Tibial artery (tissue), 4 donors: ENCODE data around the gene TBXT.

ENCODE experiments used
- DNase-seq, 2 donors: peaks; one replicate each; pipeline ENCODE4 v3.0.0-alpha.2; 2019
- H3K27ac ChIP-seq, 2 donors: fragments of 200-600 bp; sonication (generic) in 1 of 2; 1 replicate in 1 of 2; 2 replicates in 1 of 2; pipeline ENCODE4 v1.5.1; 2018 to 2019; ENCODE audit warnings: mild to moderate bottlenecking in 1 of 2
- H3K27me3 ChIP-seq, 2 donors: fragments of 200-600 bp; sonication (generic) in 1 of 2; one replicate each; pipeline versions ENCODE4 v1.5.1 to v1.6.0; 2016 to 2019
- H3K36me3 ChIP-seq, 3 donors: fragments of 200-600 bp; sonication (generic) in 2 of 3; one replicate each; pipeline ENCODE4 v1.5.1; 2016 to 2019; ENCODE audit warnings: mild to moderate bottlenecking in 2 of 3
- H3K4me1 ChIP-seq, 4 donors: fragments of 200-600 bp; sonication (generic) in 2 of 4; 1 replicate in 3 of 4; 2 replicates in 1 of 4; pipeline ENCODE4 v1.5.1; 2016 to 2019
- H3K4me3 ChIP-seq, 2 donors: fragments of 200-600 bp; sonication (generic) in 1 of 2; 1 replicate in 1 of 2; 2 replicates in 1 of 2; pipeline ENCODE4 v1.5.1; 2018 to 2019; ENCODE audit warnings: mild to moderate bottlenecking in 2 of 2
- H3K9me3 ChIP-seq, 3 donors: fragments of 200-600 bp; sonication (generic) in 1 of 3; one replicate each; pipeline ENCODE4 v1.5.1; 2016 to 2019
- intact Hi-C: fragments of 100-400 bp; cut with DNase I; formaldehyde crosslinking; loops from one replicate; pipeline ENCODE4 v1.15.0; 2023; ENCODE audit warnings: low total_unique reads
- TF ChIP-seq, protein P1 (sequence below), 2 experiments: fragments of 200-600 bp in 1 of 2; fragments of 450-650 bp in 1 of 2; IDR thresholded peaks; one replicate each; pipeline ENCODE4 v1.5.1; 2017 to 2019; ENCODE audit warnings: antibody characterized with exemption in 2 of 2, mild to moderate bottlenecking in 1 of 2, moderate library complexity in 1 of 2

TBXT gene

DNA sequence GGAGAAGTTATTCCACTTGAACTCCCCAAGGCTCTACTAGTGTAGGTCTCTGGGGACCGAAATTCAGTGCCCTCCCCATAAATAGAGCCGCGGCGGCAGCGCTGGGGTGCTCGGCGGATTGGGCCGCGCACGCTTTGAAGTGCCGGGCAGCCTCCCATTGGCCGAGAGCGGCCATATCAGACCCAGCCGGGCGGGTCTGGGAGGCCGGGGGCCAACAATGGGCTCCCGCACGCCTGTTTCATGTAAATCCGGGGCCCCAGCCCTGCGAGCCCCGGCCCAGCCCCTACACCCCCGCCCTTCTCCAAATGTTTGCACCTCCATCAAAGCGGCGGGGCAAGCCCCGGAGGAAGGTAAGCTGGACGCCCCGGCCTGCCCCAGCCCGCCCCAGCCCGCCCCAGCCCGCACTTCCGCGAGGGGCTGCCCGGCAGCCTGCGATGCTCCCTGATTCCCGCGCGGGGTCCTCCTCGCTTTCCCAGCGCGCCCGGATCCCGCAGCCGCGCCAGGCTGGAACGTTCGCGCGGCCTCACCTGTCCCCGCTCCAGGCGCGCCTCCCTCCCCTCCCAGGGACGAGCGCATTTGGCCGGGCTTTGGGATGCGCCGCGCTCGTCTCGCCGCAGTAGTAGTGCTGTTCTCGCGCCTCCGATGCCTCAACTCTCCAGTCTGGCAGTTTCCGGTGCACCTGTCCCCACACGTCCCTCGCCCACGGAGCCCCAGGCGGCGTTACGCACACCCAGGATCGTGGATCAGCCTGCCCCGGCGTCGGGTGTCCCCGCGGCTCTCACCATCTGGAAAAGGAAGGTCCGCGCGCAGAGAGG, at the start of gene TBXT:
TSS of gene TBXT (minus strand) at position 51 of the 815 bp plus-strand sequence. CDS start 260 bp downstream, outside the sequence.
- intact Hi-C loops: no loop called here
- no peak within 1 kb of the TSS for H3K27ac ChIP-seq
- H3K4me1 ChIP-seq: peaks cover 0 to 29% (median 18%) of the 10 kb centered on the region in 4 donors
- no peak for DNase-seq
- no peaks in the 10 kb centered on the region for H3K9me3 ChIP-seq
- H3K4me3 ChIP-seq: peak within 1 kb of the TSS in 1 of 2 donors; percentile 13
- peaks cover 0 to 73% of the 10 kb centered on the region in 2 donors for H3K27me3 ChIP-seq
- TF ChIP-seq, protein P1, sequence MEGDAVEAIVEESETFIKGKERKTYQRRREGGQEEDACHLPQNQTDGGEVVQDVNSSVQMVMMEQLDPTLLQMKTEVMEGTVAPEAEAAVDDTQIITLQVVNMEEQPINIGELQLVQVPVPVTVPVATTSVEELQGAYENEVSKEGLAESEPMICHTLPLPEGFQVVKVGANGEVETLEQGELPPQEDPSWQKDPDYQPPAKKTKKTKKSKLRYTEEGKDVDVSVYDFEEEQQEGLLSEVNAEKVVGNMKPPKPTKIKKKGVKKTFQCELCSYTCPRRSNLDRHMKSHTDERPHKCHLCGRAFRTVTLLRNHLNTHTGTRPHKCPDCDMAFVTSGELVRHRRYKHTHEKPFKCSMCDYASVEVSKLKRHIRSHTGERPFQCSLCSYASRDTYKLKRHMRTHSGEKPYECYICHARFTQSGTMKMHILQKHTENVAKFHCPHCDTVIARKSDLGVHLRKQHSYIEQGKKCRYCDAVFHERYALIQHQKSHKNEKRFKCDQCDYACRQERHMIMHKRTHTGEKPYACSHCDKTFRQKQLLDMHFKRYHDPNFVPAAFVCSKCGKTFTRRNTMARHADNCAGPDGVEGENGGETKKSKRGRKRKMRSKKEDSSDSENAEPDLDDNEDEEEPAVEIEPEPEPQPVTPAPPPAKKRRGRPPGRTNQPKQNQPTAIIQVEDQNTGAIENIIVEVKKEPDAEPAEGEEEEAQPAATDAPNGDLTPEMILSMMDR (IDR thresholded peaks at IDR 0.05): no peak
- no peaks in the 10 kb centered on the region for H3K36me3 ChIP-seq

DNA sequence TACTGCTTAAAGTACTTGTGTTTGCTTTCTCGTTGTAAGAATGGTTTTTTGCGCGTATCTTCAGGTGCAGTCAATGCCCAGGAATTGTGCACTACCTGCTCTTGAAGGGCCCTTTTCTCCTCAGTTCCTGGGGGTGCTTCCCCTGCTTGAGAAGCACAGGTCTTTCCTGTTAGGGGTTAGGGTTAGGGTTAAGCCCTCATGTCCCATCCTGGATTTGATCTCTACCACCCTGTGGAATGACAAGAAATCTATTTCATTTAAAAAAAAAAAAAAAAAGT, 39.6 kb upstream of the TBXT start:
- TF ChIP-seq, protein P1 (IDR thresholded peaks at IDR 0.05): no peak
- no peak for DNase-seq
- no peaks in the 10 kb centered on the region for H3K36me3 ChIP-seq
- intact Hi-C loops: no loop called here
- H3K9me3 ChIP-seq: peaks cover 0 to 4% (median 0%) of the 10 kb centered on the region in 3 donors
- no peak overlapping the region for H3K27ac ChIP-seq
- no peak overlapping the region for H3K4me3 ChIP-seq
- H3K27me3 ChIP-seq: no peaks in the 10 kb centered on the region
- H3K4me1 ChIP-seq: no peaks in the 10 kb centered on the region

- intact Hi-C loops: no loop called here
- H3K4me1 ChIP-seq: no peaks in the 10 kb centered on the region
- no peaks in the 10 kb centered on the region for H3K9me3 ChIP-seq
- TF ChIP-seq, protein P1 (IDR thresholded peaks at IDR 0.05): no peak
- DNase-seq: no peak
- no peak overlapping the region for H3K4me3 ChIP-seq
- no peaks in the 10 kb centered on the region for H3K36me3 ChIP-seq
- no peak overlapping the region for H3K27ac ChIP-seq
- H3K27me3 ChIP-seq: no peaks in the 10 kb centered on the region
These were observed 39.0 kb upstream of the TBXT start for GRCh38 chr6:166206510-166207283.

DNA sequence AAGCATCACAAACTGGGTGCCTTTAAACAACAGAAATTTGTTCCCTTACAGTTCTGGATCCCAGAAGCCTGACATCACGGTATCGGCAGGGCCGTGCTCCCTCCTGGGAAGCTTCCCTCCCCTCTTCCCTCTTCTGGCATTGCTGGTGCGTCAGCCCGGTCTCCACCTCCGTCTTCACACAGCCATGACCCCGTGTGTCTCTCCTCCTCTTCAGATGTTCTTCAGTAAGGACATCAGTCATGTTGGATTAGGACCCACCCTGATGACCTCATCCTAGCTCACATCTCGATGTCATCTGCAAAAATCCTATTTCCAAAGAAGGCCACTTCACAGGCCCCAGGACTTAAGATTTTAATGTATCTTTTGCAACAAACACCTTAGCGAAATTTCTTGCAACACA, 38.4 kb upstream of the TBXT start:
- Histone ChIP-seq H3K27ac (no peak overlapping the region), H3K4me1 (no peaks in the 10 kb centered on the region), H3K4me3 (no peak overlapping the region), H3K27me3 (no peaks in the 10 kb centered on the region), H3K36me3 (no peaks in the 10 kb centered on the region), H3K9me3 (no peaks in the 10 kb centered on the region)
- DNase-seq: no peak
- intact Hi-C loops: no loop called here
- TF ChIP-seq, protein P1 (IDR thresholded peaks at IDR 0.05): no peak

DNA sequence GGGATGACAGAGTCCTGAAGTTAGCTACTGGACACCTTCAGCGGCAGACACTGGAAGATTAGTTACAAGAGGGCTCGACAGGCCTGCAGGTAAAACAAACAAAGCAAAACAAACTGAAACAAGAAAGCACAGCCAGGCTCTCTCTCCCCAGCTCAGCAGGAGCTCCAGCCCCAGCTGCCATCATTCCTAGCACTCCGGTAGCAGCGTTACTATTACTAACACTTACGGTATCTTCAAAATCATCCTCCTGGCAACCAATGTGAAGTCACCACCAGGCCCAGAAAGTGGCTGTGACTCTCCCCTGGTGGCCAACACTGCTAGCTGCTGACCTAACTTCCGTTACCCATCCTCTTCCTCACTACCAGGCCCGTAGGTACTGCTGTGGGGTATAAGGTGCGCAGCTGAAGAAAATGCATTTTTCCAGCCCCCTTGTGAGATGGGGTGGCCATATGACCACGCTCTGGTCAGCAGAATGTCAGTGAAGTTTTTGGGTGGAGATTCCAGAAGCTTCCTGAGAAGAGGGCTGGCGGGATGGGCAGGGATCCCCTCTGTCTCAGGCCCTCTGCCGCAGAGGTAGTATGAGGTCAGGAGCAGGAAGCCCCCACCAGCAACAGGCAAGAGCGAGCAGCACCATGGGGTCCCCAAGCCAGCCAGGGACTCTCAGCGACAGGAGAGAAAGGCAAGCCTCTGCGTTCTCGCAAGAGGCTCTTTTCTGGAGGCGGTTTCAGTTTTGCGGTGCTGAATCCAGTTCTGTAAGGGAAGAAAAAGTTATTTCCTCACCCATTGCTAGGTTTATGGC, 37.4 kb upstream of the TBXT start:
- H3K36me3 ChIP-seq: no peaks in the 10 kb centered on the region
- no peak overlapping the region for H3K4me3 ChIP-seq
- no peaks in the 10 kb centered on the region for H3K4me1 ChIP-seq
- TF ChIP-seq, protein P1 (IDR thresholded peaks at IDR 0.05): no peak
- H3K9me3 ChIP-seq: no peaks in the 10 kb centered on the region
- no peak overlapping the region for H3K27ac ChIP-seq
- no peaks in the 10 kb centered on the region for H3K27me3 ChIP-seq
- DNase-seq: no peak
- intact Hi-C loops: no loop called here
